CD4-positive, alpha-beta T cell treated with Interleukin-17A for 1 hour (primary cell): ENCODE results near the gene ILF3.

Experiments
- DNase-seq: peaks from one replicate; pipeline ENCODE4 v3.0.0-alpha.2; 2020

The ILF3 gene

GRCh38 chr19:10653732-10654609, at the start of gene ILF3:
ILF3 (plus strand) TSS chr19:10654346; CDS start chr19:10670606, 16,260 bp downstream.
- peak; percentile 100 for DNase-seq

GRCh38 chr19:10604460-10604980, 49.6 kb upstream of the ILF3 start:
- peak; percentile 38 for DNase-seq

GRCh38 chr19:10611907-10612306, 42.2 kb upstream of the ILF3 start:
- DNase-seq = no peak

DNA sequence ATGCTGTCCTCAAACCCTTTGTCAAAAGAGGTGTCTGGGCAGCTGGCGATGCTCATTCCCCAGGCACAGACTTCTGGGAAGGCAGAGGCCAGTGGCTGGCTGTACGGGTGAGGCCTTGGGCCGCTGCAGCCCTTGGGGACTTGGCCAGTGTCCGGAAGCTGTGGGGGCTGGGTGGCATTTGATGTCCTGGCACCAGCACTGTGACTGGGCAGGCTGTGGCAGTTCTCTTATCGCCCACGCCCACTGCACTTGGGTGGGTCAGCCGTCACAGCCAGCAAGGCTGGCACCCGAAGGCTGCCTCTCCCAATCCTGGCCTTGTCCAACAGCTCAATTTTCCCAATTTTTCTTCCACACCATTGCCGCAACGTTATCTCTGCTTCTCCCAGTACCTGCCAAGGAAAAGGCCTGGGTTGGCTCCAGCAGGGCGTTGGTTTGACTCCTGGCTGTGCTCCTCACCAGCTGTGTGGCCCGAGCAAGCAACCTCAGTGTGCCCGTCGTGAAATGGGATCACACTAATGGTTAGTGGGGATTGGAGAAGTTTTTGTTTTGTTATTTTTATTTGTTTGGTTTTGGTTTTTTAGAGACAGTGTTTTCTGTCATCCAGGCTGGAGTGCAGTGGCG, 41.5 kb upstream of the ILF3 start:
- DNase-seq = no peak

DNA sequence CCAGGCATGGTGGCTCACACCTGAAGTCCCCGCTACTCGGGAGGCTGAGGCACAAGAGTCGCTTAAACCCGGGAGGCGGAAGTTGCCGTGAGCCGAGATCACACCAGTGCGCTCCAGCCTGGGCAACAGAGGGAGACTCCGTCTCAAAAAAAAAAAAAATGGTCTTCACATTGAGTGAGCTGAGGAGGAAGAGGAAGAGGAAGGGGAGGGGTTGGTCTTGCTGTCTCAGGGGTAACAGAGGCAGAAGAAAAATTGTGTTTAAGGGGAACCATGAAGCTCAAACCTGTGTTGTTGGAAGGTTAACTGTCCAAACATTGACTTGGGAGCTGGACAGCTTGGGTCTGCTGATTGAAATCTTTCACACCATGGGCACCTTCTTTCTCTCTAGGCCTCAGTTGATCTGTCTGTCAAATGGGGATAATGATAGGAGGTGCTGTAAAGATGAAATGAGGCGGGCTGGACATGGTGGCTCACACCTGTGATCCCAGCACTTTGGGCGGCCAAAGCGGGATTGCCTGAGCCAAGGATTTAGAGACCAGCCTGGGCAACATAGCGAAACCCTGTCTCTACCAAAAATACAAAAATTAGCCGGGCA, 38.6 kb upstream of the ILF3 start:
- no peak for DNase-seq

DNA sequence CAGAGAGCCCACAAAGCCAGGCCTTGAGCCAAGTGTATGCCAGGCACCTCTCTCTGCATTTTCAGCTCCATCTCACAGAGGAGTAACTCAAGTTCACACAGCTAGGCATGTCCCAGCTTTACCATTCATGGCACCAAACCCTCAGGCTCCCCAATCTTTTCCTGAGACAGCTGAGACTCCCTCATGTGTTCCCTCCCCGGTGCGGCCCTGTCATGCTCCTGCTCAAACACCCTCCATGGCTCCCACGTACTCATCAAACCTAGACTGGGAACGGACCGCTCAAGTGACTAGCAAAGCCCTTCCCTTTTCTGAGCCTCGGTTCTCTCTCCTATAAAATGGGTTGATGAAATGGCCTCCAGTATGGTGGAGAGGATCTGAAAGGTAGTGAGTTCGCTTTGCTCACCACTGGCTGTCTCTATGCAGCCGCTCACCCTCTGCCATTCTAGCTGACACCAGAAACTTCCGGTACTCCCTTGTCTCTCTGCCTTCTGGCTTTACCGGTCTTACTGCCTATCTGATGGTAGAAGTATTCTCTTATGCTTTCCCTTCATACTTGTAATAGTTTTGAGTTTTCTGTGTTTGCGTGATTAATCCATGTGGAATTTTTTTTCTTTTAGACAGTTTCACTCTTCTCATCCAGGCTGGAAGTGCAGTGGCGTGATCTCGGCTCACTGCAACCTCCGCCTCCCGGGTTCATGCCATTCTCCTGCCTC, 36.6 kb upstream of the ILF3 start:
- DNase-seq = no peak

GRCh38 chr19:10618846-10619245, 35.3 kb upstream of the ILF3 start:
- no peak for DNase-seq

- no peak for DNase-seq
Observed at GRCh38 chr19:10620786-10621185, 33.4 kb upstream of the ILF3 start.

- no peak for DNase-seq
Observed at GRCh38 chr19:10621966-10622365, 32.2 kb upstream of the ILF3 start.

DNA sequence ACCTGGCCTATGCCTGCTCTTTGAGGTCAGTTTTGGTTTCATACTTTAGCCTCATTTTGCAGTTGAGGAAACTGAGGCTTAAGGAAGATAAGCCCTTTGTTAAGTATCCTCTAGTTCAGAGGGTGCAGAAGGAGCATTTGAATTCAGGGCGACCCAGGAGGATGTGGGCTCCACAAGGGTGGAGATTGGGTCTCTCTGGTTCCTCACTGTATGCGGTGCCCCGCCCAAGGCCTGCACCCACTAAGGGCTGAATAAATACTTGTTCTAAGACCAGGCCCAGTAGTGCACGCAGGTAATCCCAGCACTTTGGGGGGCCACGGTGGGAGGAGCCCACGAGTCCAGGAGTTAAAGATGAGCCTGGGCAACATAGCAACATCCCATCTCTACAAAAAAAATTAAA, 29.6 kb upstream of the ILF3 start:
- peak; percentile 34 for DNase-seq

GRCh38 chr19:10625003-10625761, 29.0 kb upstream of the ILF3 start, which contains the start of gene SLC44A2:
SLC44A2 (plus strand) TSS chr19:10625553; CDS start chr19:10625634, 81 bp downstream.
- DNase-seq = no peak

GRCh38 chr19:10625762-10626138, 28.4 kb upstream of the ILF3 start:
- no peak for DNase-seq

DNA sequence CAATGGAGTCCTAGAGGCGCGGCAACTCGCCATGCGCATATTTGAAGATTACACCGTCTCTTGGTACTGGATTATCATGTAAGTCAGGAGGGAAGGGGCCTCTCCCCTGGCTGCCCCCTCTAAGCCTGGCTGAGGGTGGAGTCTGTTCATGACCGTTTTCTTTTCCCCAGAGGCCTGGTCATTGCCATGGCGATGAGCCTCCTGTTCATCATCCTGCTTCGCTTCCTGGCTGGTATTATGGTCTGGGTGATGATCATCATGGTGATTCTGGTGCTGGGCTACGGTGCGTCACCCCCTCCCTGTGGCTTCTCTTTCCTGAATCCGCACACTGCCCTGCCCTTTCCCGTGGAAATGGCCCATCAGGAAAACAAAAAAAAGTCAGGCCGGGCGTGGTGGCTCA, 22.3 kb upstream of the ILF3 start:
- no peak for DNase-seq

GRCh38 chr19:10634430-10634829, 19.7 kb upstream of the ILF3 start:
- no peak for DNase-seq

GRCh38 chr19:10634963-10635362, 19.2 kb upstream of the ILF3 start:
- DNase-seq = no peak

- no peak for DNase-seq
Observed at GRCh38 chr19:10636304-10636972, 17.7 kb upstream of the ILF3 start.

- no peak for DNase-seq
Observed at GRCh38 chr19:10637894-10638293, 16.3 kb upstream of the ILF3 start.

GRCh38 chr19:10639836-10640235, 14.3 kb upstream of the ILF3 start:
- DNase-seq = no peak

DNA sequence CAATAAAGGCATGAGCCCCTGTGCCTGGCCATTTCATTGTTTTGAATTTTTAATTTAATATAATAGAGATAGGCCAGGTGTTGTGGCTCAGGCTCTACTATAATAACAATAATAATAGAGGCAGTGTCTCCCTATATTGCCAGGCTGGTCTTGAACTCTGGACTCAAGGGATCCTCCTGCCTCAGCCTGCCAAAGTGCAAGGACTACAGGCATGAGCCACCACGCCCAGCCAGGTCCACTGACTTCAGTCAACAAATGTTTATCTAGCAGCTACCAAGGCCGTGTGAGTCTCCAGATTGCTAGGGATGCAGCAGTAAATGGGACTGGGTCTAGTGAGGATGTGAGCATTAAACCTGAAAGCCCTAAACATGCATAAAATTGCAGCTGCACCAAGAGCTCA, 13.8 kb upstream of the ILF3 start:
- DNase-seq = no peak

- no peak for DNase-seq
Observed at GRCh38 chr19:10641248-10641647, 12.9 kb upstream of the ILF3 start.

DNA sequence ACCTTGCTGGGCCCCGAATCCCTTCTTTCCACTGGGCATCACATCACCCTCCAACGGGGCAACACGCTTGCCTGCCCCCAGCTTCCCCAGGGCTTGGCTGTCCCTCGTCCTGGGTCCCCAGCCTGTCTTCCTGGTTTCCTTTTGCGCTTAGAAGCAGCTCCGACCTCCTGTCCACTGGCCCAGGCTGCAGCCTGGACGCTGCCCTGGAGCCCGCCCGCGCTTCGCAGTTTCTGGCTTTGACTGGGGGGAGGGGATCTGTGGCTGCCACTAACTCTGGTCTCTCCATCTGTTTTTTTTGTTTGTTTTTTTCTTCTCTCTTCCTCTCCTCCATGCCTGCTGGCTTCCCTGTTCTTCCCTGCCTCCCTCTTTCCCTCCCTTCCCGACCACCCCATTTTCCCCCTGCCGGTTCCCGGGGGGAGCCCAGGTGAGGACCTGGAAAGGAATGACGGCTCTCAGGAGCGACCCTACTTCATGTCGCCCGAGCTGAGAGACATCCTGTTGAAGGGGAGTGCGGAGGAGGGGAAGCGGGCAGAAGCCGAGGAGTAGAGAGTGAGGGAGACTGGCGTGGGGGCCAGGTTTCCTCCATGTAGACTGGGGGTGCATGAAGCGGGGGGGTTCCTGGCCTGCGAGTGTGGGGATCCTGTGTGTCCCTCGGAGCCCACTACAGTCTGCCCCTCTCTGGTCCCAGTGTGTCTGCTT, 11.5 kb upstream of the ILF3 start:
- no peak for DNase-seq
